Neural cell (in vitro differentiated cells): ENCODE measurements around the gene SNX20. TPM values are rescaled to one million over a fixed set of nuclear protein-coding genes. Genes with fewer than 3 reads are reported as not detected.

Source experiments
- H2AFZ ChIP-seq: fragments of 200-600, 300-800 bp; sonication (generic), shearing (Covaris generic); 2 replicates; pipeline ENCODE4 v1.6.0; 2014; ENCODE audit warnings: low read depth, mild to moderate bottlenecking, antibody characterized with exemption, low read length, moderate library complexity
- H3F3A ChIP-seq: fragments of 200-600 bp; shearing (Covaris generic); 2 replicates; pipeline ENCODE4 v1.6.1; 2016; ENCODE audit warnings: mild to moderate bottlenecking, moderate library complexity, mixed read lengths, antibody characterized with exemption, low read length; ENCODE audit not compliant: insufficient read depth, poor library complexity, severe bottlenecking
- H3K27ac ChIP-seq: fragments of 200-600, 300-800 bp; sonication (generic), shearing (Covaris generic); 2 replicates; pipeline ENCODE4 v1.5.1; 2014; ENCODE audit warnings: mild to moderate bottlenecking, low read length, moderate library complexity
- H3K27me3 ChIP-seq: fragments of 300-800, 200-600 bp; sonication (generic), shearing (Covaris generic); 2 replicates; pipeline ENCODE4 v1.6.0; 2014; ENCODE audit warnings: mild to moderate bottlenecking, low read depth, low read length, moderate library complexity; ENCODE audit not compliant: insufficient read depth
- H3K36me3 ChIP-seq: fragments of 300-800, 200-600 bp; sonication (generic), shearing (Covaris generic); 2 replicates; pipeline ENCODE4 v1.5.1; 2014; ENCODE audit warnings: mild to moderate bottlenecking, antibody characterized with exemption, low read length, moderate library complexity; ENCODE audit not compliant: insufficient read depth
- H3K4me2 ChIP-seq: fragments of 300-800, 200-600 bp; sonication (generic), shearing (Covaris generic); 2 replicates; pipeline ENCODE4 v1.6.0; 2014; ENCODE audit warnings: mild to moderate bottlenecking, low read length
- H3K4me3 ChIP-seq: fragments of 300-800, 200-600 bp; sonication (generic), shearing (Covaris generic); 2 replicates; pipeline ENCODE4 v1.5.1; 2014; ENCODE audit warnings: mild to moderate bottlenecking, low read length, moderate library complexity
- H3K79me2 ChIP-seq: fragments of 200-600 bp; shearing (Covaris generic); replicated peaks from 2 replicates; pipeline ENCODE4 v1.6.0; 2014; ENCODE audit warnings: mild to moderate bottlenecking, low read length, moderate library complexity; ENCODE audit not compliant: insufficient read depth
- H3K9ac ChIP-seq: fragments of 300-800, 200-600 bp; sonication (generic), shearing (Covaris generic); 2 replicates; pipeline ENCODE4 v1.6.1; 2016; ENCODE audit warnings: mild to moderate bottlenecking, low read length, mixed read lengths
- H3K9me2 ChIP-seq: fragments of 200-600 bp; shearing (Covaris generic); 2 replicates; pipeline ENCODE4 v1.6.1; 2016; ENCODE audit warnings: mild to moderate bottlenecking, low read length, mixed read lengths; ENCODE audit not compliant: insufficient read depth
- H3K9me3 ChIP-seq: fragments of 200-600, 300-800 bp; sonication (generic), shearing (Covaris generic); 2 replicates; pipeline ENCODE4 v1.6.1; 2016; ENCODE audit warnings: mild to moderate bottlenecking, mixed run types, low read length, moderate library complexity, mixed read lengths
- H4K20me1 ChIP-seq: fragments of 200-600 bp; shearing (Covaris generic); 2 replicates; pipeline ENCODE4 v1.6.1; 2016; ENCODE audit warnings: mild to moderate bottlenecking, mixed run types; ENCODE audit not compliant: insufficient read depth
- CTCF ChIP-seq: fragments of 450-650 bp; IDR thresholded peaks from 2 replicates; pipeline ENCODE4 v1.5.1; 2014; ENCODE audit warnings: antibody characterized with exemption, mild to moderate bottlenecking, moderate library complexity; ENCODE audit not compliant: poor library complexity, severe bottlenecking
- EP300 ChIP-seq: fragments of 450-650 bp; conservative IDR thresholded peaks from 2 replicates; pipeline ENCODE4 v1.6.1; 2014; ENCODE audit warnings: antibody characterized with exemption, mild to moderate bottlenecking, moderate library complexity; ENCODE audit not compliant: poor library complexity, severe bottlenecking
- EZH2 ChIP-seq: fragments of 200-600, 300-800 bp; shearing (Covaris generic), sonication (generic); IDR thresholded peaks from 2 replicates; pipeline ENCODE4 v1.6.1; 2014; ENCODE audit warnings: antibody characterized with exemption, low read length, borderline replicate concordance, mild to moderate bottlenecking; ENCODE audit not compliant: insufficient read depth, poor library complexity, severe bottlenecking
- MXI1 ChIP-seq: fragments of 450-650 bp; conservative IDR thresholded peaks from 2 replicates; pipeline ENCODE4 v1.6.1; 2014; ENCODE audit warnings: antibody characterized with exemption, mild to moderate bottlenecking; ENCODE audit not compliant: poor library complexity, severe bottlenecking
- POLR2AphosphoS5 ChIP-seq: IDR thresholded peaks from 2 replicates; pipeline ENCODE4 v1.6.1; 2012
- RAD21 ChIP-seq: fragments of 450-650 bp; conservative IDR thresholded peaks from 2 replicates; pipeline ENCODE4 v1.6.1; 2014; ENCODE audit warnings: antibody characterized with exemption, mild to moderate bottlenecking, moderate library complexity
- REST ChIP-seq: IDR thresholded peaks from 2 replicates; pipeline ENCODE4 v1.6.1; 2012; ENCODE audit warnings: borderline replicate concordance
- SMC3 ChIP-seq: fragments of 450-650 bp; conservative IDR thresholded peaks from 2 replicates; pipeline ENCODE4 v1.6.1; 2014; ENCODE audit warnings: antibody characterized with exemption, mild to moderate bottlenecking, moderate library complexity; ENCODE audit not compliant: poor library complexity
- TAF1 ChIP-seq: IDR thresholded peaks from 2 replicates; pipeline ENCODE4 v1.6.1; 2012; ENCODE audit warnings: low read depth
- polyA plus RNA-seq: library from polyadenylated mRNA; depleted of rRNA; stranded (reverse); fragments of >200 nt; gene quantifications from 2 replicates; pipeline ENCODE4 v1.2.3, GENCODE V29; 2014

Gene SNX20
- polyA plus RNA-seq, 1 donor from 2014 or later, result not detected

DNA sequence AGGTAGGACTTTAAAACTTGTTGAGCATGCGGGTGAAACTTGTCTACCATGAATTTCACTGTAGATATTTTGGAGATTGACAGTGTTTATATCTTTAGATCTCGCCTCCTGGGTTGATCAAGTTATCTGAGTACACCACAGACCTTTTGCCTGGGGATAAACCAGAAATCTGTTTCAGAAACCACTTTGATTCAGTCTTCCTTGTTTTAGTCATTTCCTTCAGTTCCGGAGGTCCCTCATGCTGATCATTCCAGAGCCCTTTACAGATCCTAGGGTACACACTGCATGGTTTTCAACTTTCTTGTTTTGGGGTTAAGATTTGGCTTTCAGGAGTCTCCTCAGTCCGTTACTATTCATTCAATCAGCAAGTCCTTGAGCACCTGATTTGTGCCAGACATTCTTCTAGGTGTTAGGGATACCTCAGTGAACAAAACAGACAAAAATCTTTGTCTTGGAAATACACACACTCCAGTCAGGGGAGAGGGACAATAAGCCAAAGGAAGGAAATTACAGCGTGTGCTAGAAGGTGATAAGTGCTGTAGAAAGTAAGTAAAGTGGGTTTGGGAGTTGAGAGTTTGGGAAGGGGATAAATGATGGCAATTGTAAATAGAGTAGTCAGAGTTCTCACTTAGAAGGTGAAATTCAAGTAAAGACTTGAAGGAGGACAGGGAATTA lies 24.5 kb upstream of the SNX20 start:
- Histone ChIP-seq H3F3A (no peaks in the 10 kb centered on the region), H3K27ac (no peak overlapping the region), H3K9me2 (no peaks in the 10 kb centered on the region), H3K4me3 (no peak overlapping the region), H3K9me3 (peaks cover 6% of the 10 kb centered on the region), H3K27me3 (no peaks in the 10 kb centered on the region), H4K20me1 (no peaks in the 10 kb centered on the region), H3K4me2 (no peak overlapping the region), H3K9ac (no peak overlapping the region), H3K79me2 (no peaks in the 10 kb centered on the region), H2AFZ (no peak overlapping the region), H3K36me3 (no peaks in the 10 kb centered on the region)
- no peak for TF ChIP-seq EP300
- TF ChIP-seq TAF1, result no peak
- TF ChIP-seq MXI1, result no peak
- no peak for TF ChIP-seq REST
- no peak for TF ChIP-seq POLR2AphosphoS5
- TF ChIP-seq CTCF, result no peak
- TF ChIP-seq RAD21, result no peak
- TF ChIP-seq EZH2, result no peak
- no peak for TF ChIP-seq SMC3

GRCh38 chr16:50704245-50704644 lies 23.1 kb upstream of the SNX20 start:
- no peak overlapping the region for H3K27ac ChIP-seq
- H3K9ac ChIP-seq, result no peak overlapping the region
- no peaks in the 10 kb centered on the region for H3K27me3 ChIP-seq
- H3K9me3 ChIP-seq, result peaks cover 6% of the 10 kb centered on the region
- H3K36me3 ChIP-seq, result no peaks in the 10 kb centered on the region
- no peaks in the 10 kb centered on the region for H3K9me2 ChIP-seq
- H3K4me3 ChIP-seq, result no peak overlapping the region
- TF ChIP-seq SMC3, result no peak
- TF ChIP-seq TAF1, result no peak
- no peak for TF ChIP-seq RAD21
- no peak for TF ChIP-seq CTCF
- no peaks in the 10 kb centered on the region for H4K20me1 ChIP-seq
- no peaks in the 10 kb centered on the region for H3K79me2 ChIP-seq
- no peaks in the 10 kb centered on the region for H3F3A ChIP-seq
- H3K4me2 ChIP-seq, result no peak overlapping the region
- H2AFZ ChIP-seq, result no peak overlapping the region
